GM23248 (cell line): ENCODE measurements around the gene GEMIN2. TPM values are rescaled to one million over a fixed set of nuclear protein-coding genes. Genes with fewer than 3 reads are reported as not detected.
"Not testable (repeated sequence)": the region's sequence is repeated elsewhere in the genome, so short reads cannot be mapped to it uniquely, and the experiment has no call there.

Experiments
- DNase-seq: peaks from one replicate; pipeline ENCODE4 v3.0.0-alpha.2; 2015
- H2AFZ ChIP-seq: fragments of 200-600 bp; sonication (generic); 2 replicates; pipeline ENCODE4 v1.6.1; 2016; ENCODE audit warnings: antibody characterized with exemption
- H3F3A ChIP-seq: fragments of 200-600 bp; sonication (generic); 2 replicates; pipeline ENCODE4 v1.6.1; 2016; ENCODE audit warnings: mild to moderate bottlenecking, antibody characterized with exemption, mixed run types; ENCODE audit not compliant: insufficient read depth
- H3K27ac ChIP-seq: fragments of 200-600 bp; sonication (generic); 2 replicates; pipeline ENCODE4 v1.5.1; 2016; ENCODE audit warnings: mild to moderate bottlenecking
- H3K27me3 ChIP-seq: fragments of 200-600 bp; sonication (generic); replicated peaks from 2 replicates; pipeline ENCODE4 v1.6.1; 2016; ENCODE audit warnings: mild to moderate bottlenecking; ENCODE audit not compliant: insufficient read depth
- H3K36me3 ChIP-seq: fragments of 200-600 bp; sonication (generic); 2 replicates; pipeline ENCODE4 v1.6.1; 2016; ENCODE audit warnings: low read depth, mild to moderate bottlenecking
- H3K4me1 ChIP-seq: fragments of 200-600 bp; sonication (generic); 2 replicates; pipeline ENCODE4 v1.6.1; 2016; ENCODE audit warnings: mild to moderate bottlenecking; ENCODE audit not compliant: insufficient read depth
- H3K4me2 ChIP-seq: fragments of 200-600 bp; sonication (generic); one replicate; pipeline ENCODE4 v1.6.1; 2016; ENCODE audit warnings: mild to moderate bottlenecking; ENCODE audit not compliant: unreplicated experiment
- H3K4me3 ChIP-seq: fragments of 200-600 bp; sonication (generic); 2 replicates; pipeline ENCODE4 v1.5.1; 2016; ENCODE audit warnings: mild to moderate bottlenecking
- H3K79me2 ChIP-seq: fragments of 200-600 bp; sonication (generic); 2 replicates; pipeline ENCODE4 v1.6.1; 2016; ENCODE audit warnings: mild to moderate bottlenecking; ENCODE audit not compliant: insufficient read depth
- H3K9ac ChIP-seq: fragments of 200-600 bp; sonication (generic); 2 replicates; pipeline ENCODE4 v1.6.1; 2016; ENCODE audit warnings: mild to moderate bottlenecking
- H3K9me2 ChIP-seq: fragments of 200-600 bp; sonication (generic); 2 replicates; pipeline ENCODE4 v1.6.1; 2016; ENCODE audit warnings: mixed run types, mild to moderate bottlenecking, moderate library complexity; ENCODE audit not compliant: insufficient read depth
- H3K9me3 ChIP-seq: fragments of 200-600 bp; sonication (generic); one replicate; pipeline ENCODE4 v1.6.1; 2017; ENCODE audit warnings: low read depth
- H4K20me1 ChIP-seq: fragments of 200-600 bp; sonication (generic); 2 replicates; pipeline ENCODE4 v1.6.0; 2016; ENCODE audit not compliant: insufficient read depth
- EZH2 ChIP-seq: fragments of 200-600 bp; sonication (generic); IDR thresholded peaks from 2 replicates; pipeline ENCODE4 v1.6.1; 2018; ENCODE audit warnings: antibody characterized with exemption, mild to moderate bottlenecking; ENCODE audit not compliant: insufficient read depth, poor library complexity, severe bottlenecking
- EZH2phosphoT487 ChIP-seq: fragments of 200-600 bp; sonication (generic); IDR thresholded peaks from 2 replicates; pipeline ENCODE4 v1.6.1; 2018; ENCODE audit warnings: antibody characterized with exemption, moderate library complexity, mild to moderate bottlenecking, low read depth; ENCODE audit not compliant: insufficient read depth
- WGBS, 2 experiments: methylation state at CpG; one replicate each; pipeline ENCODE4 v1.1.6; 2015 to 2017; ENCODE audit warnings: low lambda C conversion rate in 2 of 2, low coverage in 1 of 2; ENCODE audit errors: missing lambda C conversion rate in 2 of 2; 5-methylcytosine and 5-hydroxymethylcytosine counted together
- in situ Hi-C: fragments of 300-500 bp; cut with MboI; formaldehyde crosslinking; loops from 2 replicates; pipeline ENCODE4 v1.15.0; 2020
- polyA plus RNA-seq: library from polyadenylated mRNA; unstranded; fragments of >200 nt; fragmentation: Nextera tagmentation; extraction: Ambion mirVana; gene quantifications from 2 replicates; pipeline ENCODE4 v1.2.1, GENCODE V29; 2016
- total RNA-seq: library from RNA; depleted of rRNA; stranded (reverse); fragments of >200 nt; shearing (Covaris generic); gene quantifications from 2 replicates; pipeline ENCODE4 v1.2.3, GENCODE V29; 2014; rRNA removed

The GEMIN2 gene
- total RNA-seq (13.9 and 25.5 TPM in 2 replicates), polyA plus RNA-seq (16.4 and 19.0 TPM in 2 replicates)

- 2% methylated on average over 40 of the region's 40 CpGs for WGBS, 2 experiments
- peak within 1 kb of the TSS; percentile 90 for H3K4me2 ChIP-seq
- in situ Hi-C loops = no loop called here
These were observed at the start of gene GEMIN2 for GRCh38 chr14:39114073-39114838. Gene GEMIN2, plus strand, starts transcription at chr14:39114323. Its CDS starts 16 bp downstream, at chr14:39114339.

GRCh38 chr14:39069169-39069805 is 44.8 kb upstream of the GEMIN2 start:
- H3K9me2 ChIP-seq, H3K4me1 ChIP-seq, H2AFZ ChIP-seq, H4K20me1 ChIP-seq, H3K9me3 ChIP-seq, in situ Hi-C loops, H3K4me2 ChIP-seq, DNase-seq, H3K9ac ChIP-seq, H3K27me3 ChIP-seq, H3F3A ChIP-seq, H3K27ac ChIP-seq, H3K4me3 ChIP-seq: not testable (repeated sequence)
- Histone ChIP-seq H3K36me3 (peaks cover 82% of the 10 kb centered on the region), H3K79me2 (peaks cover 88% of the 10 kb centered on the region)
- 95% methylated on average over 7 of the region's 7 CpGs for WGBS, 2 experiments

More at GRCh38 chr14:39114073-39114838, at the start of gene GEMIN2:
- Histone ChIP-seq H3K4me1 (peaks cover 9% of the 10 kb centered on the region), H3F3A (peaks cover 5% of the 10 kb centered on the region; the same call in 1 of the 2 replicates), H3K9me2 (no peaks in the 10 kb centered on the region), H3K79me2 (peaks cover 27% of the 10 kb centered on the region), H4K20me1 (no peaks in the 10 kb centered on the region), H3K27ac (peak within 1 kb of the TSS; percentile 54), H3K4me3 (peak within 1 kb of the TSS; percentile 85), H3K9ac (peak within 1 kb of the TSS; percentile 81), H3K27me3 (no peaks in the 10 kb centered on the region), H2AFZ (peak within 1 kb of the TSS; percentile 97), H3K36me3 (peaks cover 8% of the 10 kb centered on the region), H3K9me3 (no peaks in the 10 kb centered on the region)
- TF ChIP-seq EZH2 (no peak), EZH2phosphoT487 (no peak)
- peak; percentile 98 for DNase-seq

GRCh38 chr14:39069923-39070322 is 44.2 kb upstream of the GEMIN2 start:
- H3F3A ChIP-seq = no peaks in the 10 kb centered on the region; the same call in 1 of the 2 replicates
- no peak for TF ChIP-seq EZH2
- no peak for TF ChIP-seq EZH2phosphoT487
- no peak overlapping the region for H3K9ac ChIP-seq
- H3K9me3 ChIP-seq = no peaks in the 10 kb centered on the region
- H2AFZ ChIP-seq = no peak overlapping the region
- H3K79me2 ChIP-seq = peaks cover 88% of the 10 kb centered on the region
- H3K27ac ChIP-seq = no peak overlapping the region
- H3K4me3 ChIP-seq = no peak overlapping the region
- DNase-seq = no peak
- no peaks in the 10 kb centered on the region for H3K27me3 ChIP-seq
- H3K4me1 ChIP-seq = no peaks in the 10 kb centered on the region
- H3K4me2 ChIP-seq = no peak overlapping the region
- H3K36me3 ChIP-seq = peaks cover 81% of the 10 kb centered on the region
- no peaks in the 10 kb centered on the region for H4K20me1 ChIP-seq
- no peaks in the 10 kb centered on the region for H3K9me2 ChIP-seq
- WGBS, 2 experiments = 97 to 98% methylated on average over 5 of the region's 5 CpGs
- in situ Hi-C loops = no loop called here

GRCh38 chr14:39071096-39071495 is 43.0 kb upstream of the GEMIN2 start:
- no peak for DNase-seq

More at GRCh38 chr14:39071096-39071495, 43.0 kb upstream of the GEMIN2 start:
- Histone ChIP-seq H3K4me2 (no peak overlapping the region), H3K36me3 (peaks cover 82% of the 10 kb centered on the region), H3K27me3 (no peaks in the 10 kb centered on the region), H2AFZ (no peak overlapping the region), H3K79me2 (peaks cover 91% of the 10 kb centered on the region), H3K9me2 (no peaks in the 10 kb centered on the region), H3K4me1 (no peaks in the 10 kb centered on the region), H3K9ac (no peak overlapping the region), H3F3A (no peaks in the 10 kb centered on the region; the same call in 1 of the 2 replicates), H3K4me3 (no peak overlapping the region), H3K27ac (no peak overlapping the region), H4K20me1 (no peaks in the 10 kb centered on the region), H3K9me3 (no peaks in the 10 kb centered on the region)
- in situ Hi-C loops = no loop called here
- no peak for TF ChIP-seq EZH2
- no peak for TF ChIP-seq EZH2phosphoT487
- WGBS, 2 experiments = 95 to 96% methylated on average over 2 of the region's 2 CpGs
